CD14-positive monocyte (primary cell): Measurements from ENCODE around the gene ZBTB7A. TPM values are rescaled to one million over a fixed set of nuclear protein-coding genes. Genes with fewer than 3 reads are reported as not detected.

Source experiments
- DNase-seq, 3 donors: peaks; one replicate each; pipeline ENCODE4 v3.0.0-alpha.2; 2011 to 2022
- H2AFZ ChIP-seq: 2 replicates; pipeline ENCODE4 v1.6.0; 2012; ENCODE audit warnings: mild to moderate bottlenecking, low read depth, low read length, inconsistent platforms; ENCODE audit not compliant: insufficient read depth, poor library complexity, severe bottlenecking
- H3K27ac ChIP-seq, 2 donors: 1 replicate in 1 of 2; 2 replicates in 1 of 2; pipeline ENCODE4 v1.5.1; 2012 to 2013; ENCODE audit warnings: low read length in 2 of 2, control low read depth in 1 of 2, inconsistent platforms in 1 of 2, low read depth in 1 of 2, mild to moderate bottlenecking in 1 of 2
- H3K27me3 ChIP-seq, 2 donors: one replicate each; pipeline versions ENCODE4 v1.6.0 to v1.6.1; 2011 to 2013; ENCODE audit warnings: low read length in 2 of 2; ENCODE audit not compliant: control insufficient read depth in 2 of 2, insufficient read depth in 2 of 2
- H3K36me3 ChIP-seq, 2 donors: replicated peaks in 1 of 2; 1 replicate in 1 of 2; 2 replicates in 1 of 2; pipeline versions ENCODE4 v1.5.1 to v1.6.1; 2012 to 2013; ENCODE audit warnings: low read length in 2 of 2, control low read depth in 1 of 2, inconsistent platforms in 1 of 2, mild to moderate bottlenecking in 1 of 2; ENCODE audit not compliant: insufficient read depth in 2 of 2, control insufficient read depth in 1 of 2
- H3K4me1 ChIP-seq, 2 donors: 1 replicate in 1 of 2; 2 replicates in 1 of 2; pipeline versions ENCODE4 v1.5.1 to v1.6.1; 2012 to 2013; ENCODE audit warnings: low read length in 2 of 2, control low read depth in 1 of 2, inconsistent platforms in 1 of 2, mild to moderate bottlenecking in 1 of 2, moderate library complexity in 1 of 2; ENCODE audit not compliant: insufficient read depth in 2 of 2, control insufficient read depth in 1 of 2
- H3K4me2 ChIP-seq: replicated peaks from 2 replicates; pipeline ENCODE3; 2012; ENCODE audit warnings: low read length, moderate library complexity, mild to moderate bottlenecking; ENCODE audit not compliant: poor library complexity, severe bottlenecking; ENCODE audit errors: extremely low read depth
- H3K4me3 ChIP-seq, 3 experiments: fragments of 200-600 bp in 1 of 3; sonication (generic) in 1 of 3; replicated peaks in 1 of 3; 1 replicate in 2 of 3; 2 replicates in 1 of 3; pipeline ENCODE4 v1.5.1; 2011 to 2013; ENCODE audit warnings: low read length in 3 of 3, mild to moderate bottlenecking in 3 of 3, control low read depth in 2 of 3, low read depth in 2 of 3, inconsistent platforms in 1 of 3, moderate library complexity in 1 of 3
- H3K79me2 ChIP-seq: 2 replicates; pipeline ENCODE4 v1.6.0; 2012; ENCODE audit warnings: mild to moderate bottlenecking, control low read depth, inconsistent platforms, low read length, moderate library complexity; ENCODE audit not compliant: insufficient read depth
- H3K9ac ChIP-seq: 2 replicates; pipeline ENCODE4 v1.6.0; 2017; ENCODE audit warnings: low read length, mild to moderate bottlenecking; ENCODE audit not compliant: insufficient read depth, poor library complexity, severe bottlenecking
- H3K9me3 ChIP-seq, 2 donors: replicated peaks in 1 of 2; 1 replicate in 1 of 2; 2 replicates in 1 of 2; pipeline versions ENCODE4 v1.5.1 to v1.6.1; 2012 to 2013; ENCODE audit warnings: low read length in 2 of 2, control low read depth in 1 of 2; ENCODE audit not compliant: control insufficient read depth in 1 of 2, insufficient read depth in 1 of 2
- H4K20me1 ChIP-seq: 2 replicates; pipeline ENCODE4 v1.6.0; 2012; ENCODE audit warnings: mild to moderate bottlenecking, low read length, control low read depth, moderate library complexity; ENCODE audit not compliant: insufficient read depth
- H3K27ac Mint-ChIP-seq, 7 donors: one replicate each; pipeline ENCODE4 v1.8.0; 2020; ENCODE audit warnings: mild to moderate bottlenecking in 7 of 7, mixed read lengths in 7 of 7, moderate library complexity in 6 of 7, inconsistent platforms in 2 of 7
- H3K27me3 Mint-ChIP-seq, 3 donors: one replicate each; pipeline ENCODE4 v1.8.0; 2021 to 2022; ENCODE audit warnings: low read depth in 3 of 3, mild to moderate bottlenecking in 3 of 3, mixed read lengths in 3 of 3, moderate library complexity in 3 of 3, inconsistent platforms in 1 of 3
- H3K36me3 Mint-ChIP-seq, 2 donors: one replicate each; pipeline ENCODE4 v1.8.0; 2020; ENCODE audit warnings: mixed read lengths in 2 of 2, inconsistent platforms in 1 of 2, mild to moderate bottlenecking in 1 of 2
- H3K4me1 Mint-ChIP-seq: one replicate; pipeline ENCODE4 v1.8.0; 2020; ENCODE audit warnings: mild to moderate bottlenecking, mixed read lengths
- H3K4me3 Mint-ChIP-seq, 2 donors: one replicate each; pipeline ENCODE4 v1.8.0; 2020; ENCODE audit warnings: mild to moderate bottlenecking in 2 of 2, mixed read lengths in 2 of 2, moderate library complexity in 1 of 2
- H3K9me3 Mint-ChIP-seq, 7 donors: one replicate each; pipeline ENCODE4 v1.8.0; 2020 to 2022; ENCODE audit warnings: mixed read lengths in 7 of 7, mild to moderate bottlenecking in 6 of 7, moderate library complexity in 6 of 7, inconsistent platforms in 2 of 7
- WGBS: methylation state at CpG from one replicate; pipeline ENCODE4 v1.1.5; 2013; ENCODE audit warnings: missing lambda C conversion rate; ENCODE audit not compliant: insufficient coverage; 5-methylcytosine and 5-hydroxymethylcytosine counted together
- intact Hi-C, 2 donors: fragments of 100-400 bp; cut with micrococcal nuclease; formaldehyde crosslinking; loops; one replicate each; pipeline versions ENCODE4 v1.15.0 to v1.15.1; 2023
- polyA plus RNA-seq, 3 donors: library from polyadenylated mRNA; depleted of rRNA in 1 of 3; unstranded in 2 of 3; stranded (reverse) in 1 of 3; fragments of 300-500 nt in 2 of 3; fragments of >200 nt in 1 of 3; fragmentation: Illumina TruSeq in 2 of 3; gene quantifications; 1 replicate in 2 of 3; 2 replicates in 1 of 3; pipeline ENCODE4 v1.2.3, GENCODE V29; 2012 to 2021
- TF ChIP-seq, protein P1 (sequence below): fragments of 200-600 bp; IDR thresholded peaks from one replicate; pipeline ENCODE4 v1.8.0; 2022; ENCODE audit warnings: antibody characterized with exemption, mild to moderate bottlenecking

Gene ZBTB7A
- polyA plus RNA-seq, 3 donors, result 18.0 to 31.5 (median 20.2) TPM

DNA sequence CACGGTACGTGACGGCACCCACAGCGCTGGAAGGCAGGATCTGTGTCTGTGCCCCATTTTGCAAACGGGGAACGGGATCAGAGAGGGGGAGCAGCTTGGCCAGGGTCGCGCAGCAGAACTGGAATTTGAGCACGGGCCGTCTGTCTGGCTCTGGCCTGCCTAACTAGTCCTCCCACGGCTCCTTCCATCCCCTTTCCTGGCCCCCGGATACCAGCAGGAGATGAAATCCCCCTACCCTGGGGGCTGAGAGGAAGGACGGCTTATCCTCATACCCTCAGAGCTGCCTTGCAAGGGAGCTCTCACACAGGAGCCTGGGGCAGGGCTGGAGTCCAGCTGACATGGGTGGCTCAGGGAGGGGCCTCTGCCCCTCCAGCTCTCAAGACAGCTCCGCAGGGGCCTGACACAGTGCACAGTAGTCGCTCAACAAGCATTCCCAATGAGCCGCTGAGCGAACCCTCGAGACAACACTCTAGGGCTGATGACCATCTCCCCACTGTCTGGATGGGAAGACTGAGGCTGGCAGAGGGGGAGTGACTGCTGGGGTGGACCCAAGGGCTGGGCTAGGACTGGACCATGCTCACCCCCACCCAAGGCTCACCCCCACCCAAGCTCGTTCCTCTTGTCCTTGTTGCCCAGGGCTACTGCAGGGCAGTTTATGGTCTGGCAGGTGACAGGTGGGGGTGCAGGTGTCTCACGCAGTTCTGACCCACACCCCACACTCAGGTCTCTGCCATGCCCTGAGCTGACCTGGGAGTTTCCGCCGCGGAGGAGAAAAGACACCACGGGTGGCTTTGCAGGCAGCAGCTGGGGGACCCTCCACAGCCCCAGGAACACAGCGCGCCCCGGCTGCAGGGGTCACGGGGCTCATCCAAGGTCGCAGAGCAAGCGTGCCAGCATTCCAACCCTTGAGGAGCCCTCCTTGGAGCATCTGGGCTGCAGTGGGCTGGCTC lies 4.0 kb downstream of the ZBTB7A start:
- H3K9me3 Mint-ChIP-seq, result no peaks in the 10 kb centered on the region
- Histone ChIP-seq H3K9me3 (no peaks in the 10 kb centered on the region), H3K4me3 (peak overlapping the region in 2 of 3 experiments; percentile 84 to 93), H3K36me3 (peaks cover 11 to 17% of the 10 kb centered on the region in 2 donors), H3K4me1 (peaks cover 66 to 69% of the 10 kb centered on the region in 2 donors), H3K27me3 (no peaks in the 10 kb centered on the region), H3K4me2 (peak overlapping the region; percentile 89), H3K27ac (peak overlapping the region; percentile 97), H3K79me2 (peaks cover 79% of the 10 kb centered on the region), H4K20me1 (peaks cover 52% of the 10 kb centered on the region), H2AFZ (no peak overlapping the region), H3K9ac (peak overlapping the region; percentile 98)
- peaks cover 0 to 2% (median 1%) of the 10 kb centered on the region in 3 donors for H3K27me3 Mint-ChIP-seq
- peaks cover 11 to 16% of the 10 kb centered on the region in 2 donors for H3K36me3 Mint-ChIP-seq
- peak overlapping the region; percentile 88 to 89 for H3K4me3 Mint-ChIP-seq
- intact Hi-C loops, result loop anchor here in 1 of 2 donors (5.0 kb wide), 1 partner anchor 55 kb away; the partner anchor contains the start of gene PIAS4
- TF ChIP-seq, protein P1, sequence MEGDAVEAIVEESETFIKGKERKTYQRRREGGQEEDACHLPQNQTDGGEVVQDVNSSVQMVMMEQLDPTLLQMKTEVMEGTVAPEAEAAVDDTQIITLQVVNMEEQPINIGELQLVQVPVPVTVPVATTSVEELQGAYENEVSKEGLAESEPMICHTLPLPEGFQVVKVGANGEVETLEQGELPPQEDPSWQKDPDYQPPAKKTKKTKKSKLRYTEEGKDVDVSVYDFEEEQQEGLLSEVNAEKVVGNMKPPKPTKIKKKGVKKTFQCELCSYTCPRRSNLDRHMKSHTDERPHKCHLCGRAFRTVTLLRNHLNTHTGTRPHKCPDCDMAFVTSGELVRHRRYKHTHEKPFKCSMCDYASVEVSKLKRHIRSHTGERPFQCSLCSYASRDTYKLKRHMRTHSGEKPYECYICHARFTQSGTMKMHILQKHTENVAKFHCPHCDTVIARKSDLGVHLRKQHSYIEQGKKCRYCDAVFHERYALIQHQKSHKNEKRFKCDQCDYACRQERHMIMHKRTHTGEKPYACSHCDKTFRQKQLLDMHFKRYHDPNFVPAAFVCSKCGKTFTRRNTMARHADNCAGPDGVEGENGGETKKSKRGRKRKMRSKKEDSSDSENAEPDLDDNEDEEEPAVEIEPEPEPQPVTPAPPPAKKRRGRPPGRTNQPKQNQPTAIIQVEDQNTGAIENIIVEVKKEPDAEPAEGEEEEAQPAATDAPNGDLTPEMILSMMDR, result no peak
- WGBS, result 96% methylated on average over 18 of the region's 30 CpGs
- peak overlapping the region; percentile 77 to 100 (median 89) for H3K27ac Mint-ChIP-seq
- H3K4me1 Mint-ChIP-seq, result peaks cover 43% of the 10 kb centered on the region
- no peak for DNase-seq

DNA sequence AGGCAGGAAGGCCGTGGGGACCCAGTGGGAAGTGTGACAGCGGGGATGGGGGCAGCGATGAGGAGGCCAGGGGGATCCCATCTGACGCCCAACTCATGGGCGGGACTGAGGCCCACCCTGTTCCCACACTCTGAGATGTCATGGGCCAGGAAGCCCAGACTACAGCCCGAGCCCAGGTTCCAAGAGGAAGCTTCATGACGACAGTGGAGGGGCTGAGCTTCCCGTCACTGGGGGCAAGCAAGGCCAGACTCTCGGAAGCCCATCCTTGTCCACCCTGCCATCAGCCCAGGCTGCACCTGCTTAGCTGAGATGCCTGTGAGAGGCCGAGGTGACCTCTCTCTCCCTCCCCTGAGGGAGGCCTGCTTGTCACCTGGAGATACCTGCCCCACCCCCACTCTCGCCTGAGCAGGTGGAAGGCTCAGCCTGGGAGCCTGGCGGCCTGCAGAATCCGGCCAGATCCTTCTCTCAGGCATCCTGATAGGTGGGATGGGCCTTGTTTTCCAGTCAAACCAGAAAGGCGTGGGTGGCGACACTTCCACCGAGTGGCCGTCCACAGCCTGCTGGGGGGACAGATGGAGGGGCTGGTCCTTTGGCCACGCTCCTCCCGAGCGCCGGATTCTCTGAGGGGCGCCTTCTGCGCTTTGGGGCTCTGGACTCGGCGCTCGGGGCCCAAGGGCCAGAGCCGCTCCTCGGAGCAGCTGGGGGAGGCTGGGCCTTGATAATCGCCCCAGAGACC lies 4.8 kb downstream of the ZBTB7A start:
- Histone ChIP-seq H3K9me3 (no peaks in the 10 kb centered on the region), H4K20me1 (peaks cover 57% of the 10 kb centered on the region), H3K4me1 (peaks cover 73 to 77% of the 10 kb centered on the region in 2 donors), H2AFZ (no peak overlapping the region), H3K27me3 (no peaks in the 10 kb centered on the region), H3K79me2 (peaks cover 87% of the 10 kb centered on the region), H3K4me2 (peak overlapping the region; percentile 89), H3K9ac (peak overlapping the region; percentile 82), H3K4me3 (peak overlapping the region; percentile 5 to 93 (median 35)), H3K36me3 (peaks cover 11 to 17% of the 10 kb centered on the region in 2 donors), H3K27ac (peak overlapping the region; percentile 97)
- Mint-ChIP-seq H3K36me3 (peaks cover 18 to 25% of the 10 kb centered on the region in 2 donors), H3K4me3 (peak overlapping the region; percentile 73 to 89), H3K27ac (peak overlapping the region; percentile 82 to 100 (median 89)), H3K4me1 (peaks cover 52% of the 10 kb centered on the region), H3K9me3 (no peaks in the 10 kb centered on the region), H3K27me3 (peaks cover 0 to 2% (median 1%) of the 10 kb centered on the region in 3 donors)
- TF ChIP-seq, protein P1, result no peak
- intact Hi-C loops, result loop anchor here in 1 of 2 donors (5.0 kb wide), 1 partner anchor 55 kb away; the partner anchor contains the start of gene PIAS4
- 76% methylated on average over 25 of the region's 29 CpGs for WGBS
- DNase-seq, result peak in 1 of 3 donors; percentile 30
